GM19099 (cell line): ENCODE results near the gene SPATS2L.
A peak's percentile ranks its signal among the peaks of the same experiment; 100 is the strongest.

Source experiments
- POLR2A ChIP-seq: IDR thresholded peaks from 3 replicates; pipeline ENCODE4 v1.6.1; 2011; ENCODE audit warnings: low read depth; ENCODE audit not compliant: insufficient read length; ENCODE audit errors: extremely low read depth

The SPATS2L gene

GRCh38 chr2:200525066-200525465 is 218.6 kb downstream of the SPATS2L start:
- no peak for TF ChIP-seq POLR2A

GRCh38 chr2:200525551-200525881 is 219.0 kb downstream of the SPATS2L start:
- TF ChIP-seq POLR2A: no peak

- peak; percentile 80 for TF ChIP-seq POLR2A
These were observed 219.6 kb downstream of the SPATS2L start, which contains the start of gene SGO2 for GRCh38 chr2:200525882-200526651. SGO2 (plus strand) TSS chr2:200526207; CDS start chr2:200532976, 6,769 bp downstream.

- no peak for TF ChIP-seq POLR2A
These were observed 221.7 kb downstream of the SPATS2L start for GRCh38 chr2:200528228-200528627.
